Neural crest cell (in vitro differentiated cells): Measurements from ENCODE around the gene MBOAT1. TPM values are rescaled to one million over a fixed set of nuclear protein-coding genes. Genes with fewer than 3 reads are reported as not detected.
A peak's percentile ranks its signal among the peaks of the same experiment; 100 is the strongest.
"Not testable (repeated sequence)": the region's sequence is repeated elsewhere in the genome, so short reads cannot be mapped to it uniquely, and the experiment has no call there.

Source experiments
- DNase-seq: peaks from one replicate; pipeline ENCODE4 v3.0.0; 2021; ENCODE audit warnings: low read depth, mixed read lengths, low spot score
- H3K27ac Mint-ChIP-seq: one replicate; pipeline ENCODE4 v1.8.0; 2021; ENCODE audit warnings: mild to moderate bottlenecking, mixed read lengths; ENCODE audit not compliant: unreplicated experiment
- H3K27me3 Mint-ChIP-seq: 2 replicates; pipeline ENCODE4 v1.8.0; 2021; ENCODE audit warnings: low read depth, mild to moderate bottlenecking, mixed read lengths
- H3K36me3 Mint-ChIP-seq: 2 replicates; pipeline ENCODE4 v1.8.0; 2021; ENCODE audit warnings: low read depth, mild to moderate bottlenecking, mixed read lengths
- H3K4me1 Mint-ChIP-seq: 2 replicates; pipeline ENCODE4 v1.8.0; 2021; ENCODE audit warnings: mixed read lengths
- H3K4me3 Mint-ChIP-seq: one replicate; pipeline ENCODE4 v1.8.0; 2021; ENCODE audit warnings: mild to moderate bottlenecking, mixed read lengths
- H3K9me3 Mint-ChIP-seq: 2 replicates; pipeline ENCODE4 v1.8.0; 2021; ENCODE audit warnings: mixed read lengths
- CTCF ChIP-seq: fragments of 200-600 bp; sonication (generic); conservative IDR thresholded peaks from 2 replicates; pipeline ENCODE4 v1.5.0; 2021; ENCODE audit warnings: antibody characterized with exemption, mild to moderate bottlenecking
- total RNA-seq: library from RNA; stranded (reverse); gene quantifications from 2 replicates; pipeline ENCODE4 v1.2.1, GENCODE V29; 2021

The MBOAT1 gene
- total RNA-seq, 1 donor from 2014 or later: 11.4 TPM

- Mint-ChIP-seq H3K27ac (no peak overlapping the region), H3K36me3 (no peaks in the 10 kb centered on the region), H3K4me3 (no peak overlapping the region), H3K4me1 (no peaks in the 10 kb centered on the region), H3K27me3 (no peaks in the 10 kb centered on the region), H3K9me3 (no peaks in the 10 kb centered on the region)
- TF ChIP-seq CTCF: no peak
- DNase-seq: no peak
These were observed 42.0 kb upstream of the MBOAT1 start for GRCh38 chr6:20254295-20254694.

- Mint-ChIP-seq H3K9me3 (no peaks in the 10 kb centered on the region), H3K27me3 (no peaks in the 10 kb centered on the region), H3K4me1 (no peaks in the 10 kb centered on the region), H3K36me3 (no peaks in the 10 kb centered on the region), H3K27ac (peak overlapping the region; percentile 14), H3K4me3 (no peak overlapping the region)
- DNase-seq: no peak
- TF ChIP-seq CTCF: no peak
These were observed 40.8 kb upstream of the MBOAT1 start for GRCh38 chr6:20253021-20253420.

GRCh38 chr6:20252311-20252710, 40.0 kb upstream of the MBOAT1 start:
- no peaks in the 10 kb centered on the region for H3K27me3 Mint-ChIP-seq
- H3K27ac Mint-ChIP-seq: no peak overlapping the region
- no peak for DNase-seq
- H3K9me3 Mint-ChIP-seq: no peaks in the 10 kb centered on the region
- TF ChIP-seq CTCF: no peak
- no peaks in the 10 kb centered on the region for H3K4me1 Mint-ChIP-seq
- no peak overlapping the region for H3K4me3 Mint-ChIP-seq
- H3K36me3 Mint-ChIP-seq: no peaks in the 10 kb centered on the region

- no peaks in the 10 kb centered on the region for H3K9me3 Mint-ChIP-seq
- H3K4me3 Mint-ChIP-seq: no peak overlapping the region
- H3K27me3 Mint-ChIP-seq: no peaks in the 10 kb centered on the region
- H3K4me1 Mint-ChIP-seq: no peaks in the 10 kb centered on the region
- no peaks in the 10 kb centered on the region for H3K36me3 Mint-ChIP-seq
- DNase-seq: no peak
- no peak for TF ChIP-seq CTCF
- H3K27ac Mint-ChIP-seq: no peak overlapping the region
These were observed 39.3 kb upstream of the MBOAT1 start for GRCh38 chr6:20251525-20251924.

GRCh38 chr6:20246125-20246524, 33.9 kb upstream of the MBOAT1 start:
- H3K4me1 Mint-ChIP-seq: peaks cover 3% of the 10 kb centered on the region
- no peaks in the 10 kb centered on the region for H3K36me3 Mint-ChIP-seq
- H3K9me3 Mint-ChIP-seq: peaks cover 5% of the 10 kb centered on the region
- no peak overlapping the region for H3K27ac Mint-ChIP-seq
- no peak for DNase-seq
- no peak overlapping the region for H3K4me3 Mint-ChIP-seq
- no peak for TF ChIP-seq CTCF
- H3K27me3 Mint-ChIP-seq: no peaks in the 10 kb centered on the region

- DNase-seq, H3K4me1 Mint-ChIP-seq, H3K36me3 Mint-ChIP-seq, H3K4me3 Mint-ChIP-seq, H3K27ac Mint-ChIP-seq, H3K27me3 Mint-ChIP-seq, H3K9me3 Mint-ChIP-seq: not testable (repeated sequence)
These were observed 32.8 kb upstream of the MBOAT1 start for GRCh38 chr6:20244807-20245681.
